Natural killer cell (primary cell): ENCODE measurements around the gene AKAP13. TPM values are rescaled to one million over a fixed set of nuclear protein-coding genes. Genes with fewer than 3 reads are reported as not detected.

Source experiments
- ATAC-seq, 3 donors: fragments of 150-1000 bp in 2 of 3; fragments of 200-7000 bp in 1 of 3; cut with Tn5 transposase; 1 replicate in 1 of 3; 2 replicates in 2 of 3; pipeline ENCODE4 v1.10.0; 2021; ENCODE audit warnings: mild to moderate bottlenecking in 2 of 3, moderate library complexity in 2 of 3
- DNase-seq, 2 donors: peaks; one replicate each; pipeline versions ENCODE4 v3.0.0 to v3.0.0-alpha.2; 2013 to 2021; ENCODE audit warnings: mixed read lengths in 1 of 2
- H3K27ac ChIP-seq: one replicate; pipeline ENCODE4 v1.5.1; 2013; ENCODE audit warnings: mild to moderate bottlenecking, low read length
- H3K27me3 ChIP-seq: one replicate; pipeline ENCODE4 v1.6.1; 2013; ENCODE audit warnings: low read length; ENCODE audit not compliant: control insufficient read depth, insufficient read depth
- H3K36me3 ChIP-seq: one replicate; pipeline ENCODE4 v1.6.1; 2013; ENCODE audit warnings: low read length; ENCODE audit not compliant: control insufficient read depth, insufficient read depth
- H3K4me1 ChIP-seq: one replicate; pipeline ENCODE4 v1.6.1; 2013; ENCODE audit warnings: low read length; ENCODE audit not compliant: control insufficient read depth, insufficient read depth
- H3K4me3 ChIP-seq: one replicate; pipeline ENCODE4 v1.5.1; 2013; ENCODE audit warnings: low read length
- H3K9me3 ChIP-seq: one replicate; pipeline ENCODE4 v1.6.1; 2013; ENCODE audit warnings: low read length; ENCODE audit not compliant: control insufficient read depth, insufficient read depth
- H3K27ac Mint-ChIP-seq, 2 donors: one replicate each; pipeline ENCODE4 v1.8.0; 2022; ENCODE audit warnings: mild to moderate bottlenecking in 2 of 2, mixed read lengths in 2 of 2, moderate library complexity in 1 of 2
- H3K27me3 Mint-ChIP-seq, 2 donors: one replicate each; pipeline ENCODE4 v1.8.0; 2022; ENCODE audit warnings: low read depth in 2 of 2, mixed read lengths in 2 of 2
- H3K36me3 Mint-ChIP-seq: one replicate; pipeline ENCODE4 v1.8.0; 2022; ENCODE audit warnings: mixed read lengths
- H3K4me1 Mint-ChIP-seq, 2 donors: one replicate each; pipeline ENCODE4 v1.8.0; 2022; ENCODE audit warnings: mixed read lengths in 2 of 2
- H3K4me3 Mint-ChIP-seq: one replicate; pipeline ENCODE4 v1.8.0; 2022; ENCODE audit warnings: mild to moderate bottlenecking, moderate library complexity, mixed read lengths
- H3K9me3 Mint-ChIP-seq, 2 donors: one replicate each; pipeline ENCODE4 v1.8.0; 2022; ENCODE audit warnings: mixed read lengths in 2 of 2
- WGBS: methylation state at CpG from one replicate; pipeline ENCODE4 v1.1.7; 2013; ENCODE audit warnings: missing lambda C conversion rate; ENCODE audit not compliant: insufficient coverage; 5-methylcytosine and 5-hydroxymethylcytosine counted together
- intact Hi-C: fragments of 100-400 bp; cut with micrococcal nuclease; formaldehyde crosslinking; loops from one replicate; pipeline ENCODE4 v1.14.2; 2022
- total RNA-seq, 4 donors: library from RNA; stranded (reverse); fragments of 120-200 nt in 1 of 4; gene quantifications; one replicate each; pipeline versions ENCODE4 v1.2.3 to v1.2.4, GENCODE V29; 2013 to 2022
- TF ChIP-seq, protein P1 (sequence below): fragments of 200-600 bp; IDR thresholded peaks from one replicate; pipeline ENCODE4 v1.8.0; 2022; ENCODE audit warnings: antibody characterized with exemption

AKAP13 gene
- total RNA-seq, 3 donors from 2014 or later (not counting 1 experiment from before 2014, with no cell fraction given), result 573 to 661 (median 647) TPM

DNA sequence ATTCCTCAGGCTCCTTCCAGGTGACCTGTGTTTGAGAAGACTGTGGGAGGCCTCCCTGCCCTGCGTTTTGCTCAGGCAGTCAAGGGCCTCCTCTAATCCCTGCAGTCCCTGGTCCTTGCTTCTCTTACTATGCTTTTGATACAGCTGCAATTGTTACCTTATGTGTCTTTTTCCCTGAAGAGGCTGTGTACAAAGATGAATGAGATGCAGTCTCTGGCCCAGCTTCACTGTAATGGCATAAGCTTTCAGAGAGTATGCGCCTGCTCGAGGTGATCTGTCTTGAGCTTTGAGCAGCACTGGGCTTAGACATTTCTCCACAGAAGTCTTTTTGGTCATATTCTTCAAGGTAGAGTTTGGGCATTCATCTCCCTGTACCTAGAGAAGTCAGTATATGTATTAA is 129.6 kb downstream of the AKAP13 start:
- DNase-seq (no peak), ATAC-seq (no peak)
- no peaks in the 10 kb centered on the region for H3K9me3 Mint-ChIP-seq
- intact Hi-C loops, result no loop called here
- no peaks in the 10 kb centered on the region for H3K36me3 Mint-ChIP-seq
- H3K27ac ChIP-seq, result no peak overlapping the region
- H3K9me3 ChIP-seq, result no peaks in the 10 kb centered on the region
- H3K4me1 Mint-ChIP-seq, result peaks cover 9 to 24% of the 10 kb centered on the region in 2 donors
- H3K4me3 ChIP-seq, result no peak overlapping the region
- H3K4me3 Mint-ChIP-seq, result no peak overlapping the region
- H3K36me3 ChIP-seq, result no peaks in the 10 kb centered on the region
- no peaks in the 10 kb centered on the region for H3K4me1 ChIP-seq
- 95% methylated on average over 3 of the region's 3 CpGs for WGBS
- H3K27ac Mint-ChIP-seq, result no peak overlapping the region
- no peaks in the 10 kb centered on the region for H3K27me3 Mint-ChIP-seq
- no peaks in the 10 kb centered on the region for H3K27me3 ChIP-seq
- TF ChIP-seq, protein P1, sequence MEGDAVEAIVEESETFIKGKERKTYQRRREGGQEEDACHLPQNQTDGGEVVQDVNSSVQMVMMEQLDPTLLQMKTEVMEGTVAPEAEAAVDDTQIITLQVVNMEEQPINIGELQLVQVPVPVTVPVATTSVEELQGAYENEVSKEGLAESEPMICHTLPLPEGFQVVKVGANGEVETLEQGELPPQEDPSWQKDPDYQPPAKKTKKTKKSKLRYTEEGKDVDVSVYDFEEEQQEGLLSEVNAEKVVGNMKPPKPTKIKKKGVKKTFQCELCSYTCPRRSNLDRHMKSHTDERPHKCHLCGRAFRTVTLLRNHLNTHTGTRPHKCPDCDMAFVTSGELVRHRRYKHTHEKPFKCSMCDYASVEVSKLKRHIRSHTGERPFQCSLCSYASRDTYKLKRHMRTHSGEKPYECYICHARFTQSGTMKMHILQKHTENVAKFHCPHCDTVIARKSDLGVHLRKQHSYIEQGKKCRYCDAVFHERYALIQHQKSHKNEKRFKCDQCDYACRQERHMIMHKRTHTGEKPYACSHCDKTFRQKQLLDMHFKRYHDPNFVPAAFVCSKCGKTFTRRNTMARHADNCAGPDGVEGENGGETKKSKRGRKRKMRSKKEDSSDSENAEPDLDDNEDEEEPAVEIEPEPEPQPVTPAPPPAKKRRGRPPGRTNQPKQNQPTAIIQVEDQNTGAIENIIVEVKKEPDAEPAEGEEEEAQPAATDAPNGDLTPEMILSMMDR, result no peak

DNA sequence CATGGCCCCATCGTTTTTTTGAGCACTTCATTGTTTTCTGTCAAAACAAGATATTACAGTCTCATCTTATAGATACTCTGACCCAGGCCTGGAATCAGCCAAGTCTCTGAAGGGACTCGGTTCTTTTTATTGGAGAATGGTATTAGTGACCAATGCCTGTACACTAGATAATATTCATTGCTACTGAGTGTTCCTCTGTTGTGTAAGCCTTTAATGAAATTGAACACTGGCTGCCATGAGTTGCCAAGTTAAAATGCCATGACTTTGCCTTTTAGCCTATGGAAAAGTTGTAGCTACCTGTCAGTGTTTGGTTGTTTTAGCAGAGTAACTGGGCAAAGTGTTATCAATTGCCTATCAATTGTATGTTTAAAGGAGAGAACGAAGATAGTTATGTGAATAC is 134.0 kb downstream of the AKAP13 start:
- H3K36me3 ChIP-seq, result no peaks in the 10 kb centered on the region
- intact Hi-C loops, result no loop called here
- TF ChIP-seq, protein P1, result no peak
- WGBS, result 78% methylated on average over 3 of the region's 3 CpGs
- no peak overlapping the region for H3K4me3 ChIP-seq
- no peaks in the 10 kb centered on the region for H3K9me3 ChIP-seq
- DNase-seq (no peak), ATAC-seq (no peak)
- no peaks in the 10 kb centered on the region for H3K27me3 Mint-ChIP-seq
- H3K9me3 Mint-ChIP-seq, result no peaks in the 10 kb centered on the region
- H3K27ac ChIP-seq, result no peak overlapping the region
- H3K4me1 Mint-ChIP-seq, result peaks cover 20% of the 10 kb centered on the region in 2 donors
- no peak overlapping the region for H3K27ac Mint-ChIP-seq
- H3K27me3 ChIP-seq, result no peaks in the 10 kb centered on the region
- no peaks in the 10 kb centered on the region for H3K36me3 Mint-ChIP-seq
- no peak overlapping the region for H3K4me3 Mint-ChIP-seq
- no peaks in the 10 kb centered on the region for H3K4me1 ChIP-seq

DNA sequence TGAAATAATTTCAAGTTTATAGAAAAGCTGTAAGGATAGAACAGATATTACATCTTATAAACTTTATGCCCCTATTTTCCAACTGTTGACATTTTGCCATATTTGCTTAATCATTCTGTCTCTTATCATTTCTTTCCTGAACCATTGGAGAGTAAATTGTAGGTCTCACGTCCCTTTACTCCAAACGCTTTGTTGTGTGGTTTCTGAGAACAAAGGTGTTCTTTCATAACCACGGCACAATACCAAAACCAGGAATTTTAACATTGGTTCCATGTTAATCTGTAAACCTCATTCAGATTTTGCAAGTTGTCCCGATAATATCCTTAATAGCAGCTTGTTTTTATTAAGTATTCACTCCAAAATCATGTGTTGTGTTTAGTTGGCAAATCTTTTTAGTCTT is 134.8 kb downstream of the AKAP13 start:
- no peaks in the 10 kb centered on the region for H3K36me3 ChIP-seq
- H3K27ac Mint-ChIP-seq, result no peak overlapping the region
- no peak overlapping the region for H3K27ac ChIP-seq
- H3K4me1 ChIP-seq, result no peaks in the 10 kb centered on the region
- H3K4me3 Mint-ChIP-seq, result no peak overlapping the region
- no peaks in the 10 kb centered on the region for H3K9me3 ChIP-seq
- WGBS, result 87% methylated on average over 3 of the region's 4 CpGs
- H3K9me3 Mint-ChIP-seq, result no peaks in the 10 kb centered on the region
- no peak overlapping the region for H3K4me3 ChIP-seq
- no peaks in the 10 kb centered on the region for H3K36me3 Mint-ChIP-seq
- DNase-seq (no peak), ATAC-seq (no peak)
- peaks cover 20% of the 10 kb centered on the region in 2 donors for H3K4me1 Mint-ChIP-seq
- H3K27me3 ChIP-seq, result no peaks in the 10 kb centered on the region
- TF ChIP-seq, protein P1, result no peak
- H3K27me3 Mint-ChIP-seq, result no peaks in the 10 kb centered on the region
- intact Hi-C loops, result no loop called here

DNA sequence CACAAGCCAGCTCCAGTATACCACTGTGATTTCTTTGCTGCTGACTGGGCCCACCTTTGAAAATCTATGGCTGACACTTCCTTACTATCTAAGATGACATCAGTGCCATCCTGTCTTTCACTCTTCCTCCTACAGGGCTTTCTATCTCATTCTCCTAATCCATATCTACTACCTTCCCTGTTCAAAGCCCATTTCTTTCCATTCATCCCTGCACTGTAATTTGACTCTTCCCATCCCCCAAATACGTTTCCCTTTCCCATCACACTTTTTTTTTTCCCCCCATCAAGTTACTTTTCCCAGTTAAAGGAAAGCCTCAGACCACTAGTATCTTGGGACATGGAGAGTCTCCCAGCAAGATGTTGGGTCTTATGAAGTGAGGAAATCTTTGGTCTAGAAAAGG is 136.7 kb downstream of the AKAP13 start:
- Histone ChIP-seq H3K4me1 (no peaks in the 10 kb centered on the region), H3K36me3 (peaks cover 3% of the 10 kb centered on the region), H3K27ac (no peak overlapping the region), H3K4me3 (no peak overlapping the region), H3K9me3 (no peaks in the 10 kb centered on the region), H3K27me3 (no peaks in the 10 kb centered on the region)
- TF ChIP-seq, protein P1, result no peak
- peaks cover 11 to 20% of the 10 kb centered on the region in 2 donors for H3K4me1 Mint-ChIP-seq
- no peaks in the 10 kb centered on the region for H3K9me3 Mint-ChIP-seq
- H3K27me3 Mint-ChIP-seq, result no peaks in the 10 kb centered on the region
- no peak overlapping the region for H3K27ac Mint-ChIP-seq
- no peak for DNase-seq
- no peaks in the 10 kb centered on the region for H3K36me3 Mint-ChIP-seq
- WGBS, result 91% methylated on average over 1 of the region's 1 CpG
- ATAC-seq, result no peak
- intact Hi-C loops, result no loop called here
- no peak overlapping the region for H3K4me3 Mint-ChIP-seq
